ENCODE measurements around the gene DNAJC6. TPM values are rescaled to one million over a fixed set of nuclear protein-coding genes. Genes with fewer than 3 reads are reported as not detected.
A peak's percentile ranks its signal among the peaks of the same experiment; 100 is the strongest.

The DNAJC6 gene
- polyA plus RNA-seq, 1 experiment: 0.09 TPM

- Histone ChIP-seq H3K4me3 (ENCODE audit: low read depth, low read length) (no peak overlapping the region), H3K27me3 (ENCODE audit: control insufficient read depth, insufficient read depth, low read length) (no peaks in the 10 kb centered on the region), H3K9me3 (ENCODE audit: control insufficient read depth, insufficient read depth, low read length) (no peaks in the 10 kb centered on the region), H3K27ac (ENCODE audit: low read depth, low read length) (no peak overlapping the region)
- CTCF ChIA-PET: interaction anchor here (0.7 to 3.8 kb wide), 19 partner anchors 9 to 1014 kb away, joined by 3 to 89 read pairs (median 4); partner anchors contain the start of genes LEPR and LEPROT
- DNase-seq (ENCODE audit: low read depth, low spot score): no peak
- POLR2A ChIA-PET: no interaction called here
- TF ChIP-seq CTCF (IDR thresholded peaks at IDR 0.05; ENCODE audit: low read depth, low read length): peak; percentile 69
These were observed 121.9 kb downstream of the DNAJC6 start for GRCh38 chr1:65431111-65431705.

- Histone ChIP-seq H3K9me3 (ENCODE audit: control insufficient read depth, insufficient read depth, low read length) (no peaks in the 10 kb centered on the region), H3K27ac (ENCODE audit: low read depth, low read length) (no peak overlapping the region), H3K4me3 (ENCODE audit: low read depth, low read length) (no peak overlapping the region), H3K27me3 (ENCODE audit: control insufficient read depth, insufficient read depth, low read length) (no peaks in the 10 kb centered on the region)
- no peak for TF ChIP-seq CTCF (IDR thresholded peaks at IDR 0.05; ENCODE audit: low read depth, low read length)
- DNase-seq (ENCODE audit: low read depth, low spot score): no peak
- ChIA-PET POLR2A (no interaction called here), CTCF (interaction anchor here (1.6 kb wide), 1 partner anchor 255 kb away, joined by 9 read pairs; no protein-coding TSS in a partner anchor)
These were observed 123.6 kb downstream of the DNAJC6 start for GRCh38 chr1:65432918-65433317.

- Histone ChIP-seq H3K27ac (ENCODE audit: low read depth, low read length) (no peak overlapping the region), H3K27me3 (ENCODE audit: control insufficient read depth, insufficient read depth, low read length) (no peaks in the 10 kb centered on the region), H3K4me3 (ENCODE audit: low read depth, low read length) (no peak overlapping the region), H3K9me3 (ENCODE audit: control insufficient read depth, insufficient read depth, low read length) (no peaks in the 10 kb centered on the region)
- POLR2A ChIA-PET: no interaction called here
- TF ChIP-seq CTCF (IDR thresholded peaks at IDR 0.05; ENCODE audit: low read depth, low read length): 0 out of 2 replicates have a peak, but pooled peaks have one; percentile 4
- DNase-seq (ENCODE audit: low read depth, low spot score): no peak
- CTCF ChIA-PET: interaction anchor here (1.6 to 5.0 kb wide), 2 partner anchors 254 kb away, joined by 9 to 32 read pairs; no protein-coding TSS in a partner anchor
These were observed 124.9 kb downstream of the DNAJC6 start for GRCh38 chr1:65434255-65434654.

- CTCF ChIA-PET: interaction anchor here (5.0 kb wide), 1 partner anchor 253 kb away, joined by 32 read pairs; no protein-coding TSS in a partner anchor
- no peaks in the 10 kb centered on the region for H3K9me3 ChIP-seq (ENCODE audit: control insufficient read depth, insufficient read depth, low read length)
- no peak overlapping the region for H3K27ac ChIP-seq (ENCODE audit: low read depth, low read length)
- POLR2A ChIA-PET: no interaction called here
- H3K4me3 ChIP-seq (ENCODE audit: low read depth, low read length): no peak overlapping the region
- no peaks in the 10 kb centered on the region for H3K27me3 ChIP-seq (ENCODE audit: control insufficient read depth, insufficient read depth, low read length)
- TF ChIP-seq CTCF (IDR thresholded peaks at IDR 0.05; ENCODE audit: low read depth, low read length): no peak
- no peak for DNase-seq (ENCODE audit: low read depth, low spot score)
These were observed 125.4 kb downstream of the DNAJC6 start for GRCh38 chr1:65434760-65435159.

GRCh38 chr1:65435987-65436386 is 126.6 kb downstream of the DNAJC6 start:
- DNase-seq (ENCODE audit: low read depth, low spot score): no peak
- ChIA-PET POLR2A (no interaction called here), CTCF (interaction anchor here (1.4 to 5.0 kb wide), 4 partner anchors 12 to 252 kb away, joined by 3 to 32 read pairs (median 8); no protein-coding TSS in a partner anchor)
- Histone ChIP-seq H3K4me3 (ENCODE audit: low read depth, low read length) (no peak overlapping the region), H3K27me3 (ENCODE audit: control insufficient read depth, insufficient read depth, low read length) (no peaks in the 10 kb centered on the region), H3K27ac (ENCODE audit: low read depth, low read length) (no peak overlapping the region), H3K9me3 (ENCODE audit: control insufficient read depth, insufficient read depth, low read length) (no peaks in the 10 kb centered on the region)
- no peak for TF ChIP-seq CTCF (IDR thresholded peaks at IDR 0.05; ENCODE audit: low read depth, low read length)

Data from AG04450 (cell line).